MCF 10A (cell line): Measurements from ENCODE around the gene DCDC1. TPM values are rescaled to one million over a fixed set of nuclear protein-coding genes. Genes with fewer than 3 reads are reported as not detected.

Experiments used
- BruUV-seq: library from RNA; stranded (reverse); fragments of 400-500 nt; replicated peaks from 2 replicates; lab custom pipeline; 2021; lab: Mats Ljungman, UMichigan
- CTCF ChIA-PET: fragments of 300-600 bp; sonication (Branson Sonifier 250); formaldehyde crosslinking; extraction: SDS; loops from one replicate; lab custom pipeline; 2021; ENCODE audit warnings: antibody characterized with exemption, inconsistent platforms; lab: Yijun Ruan, JAX
- POLR2A ChIA-PET: fragments of 300-600, 350-650 bp; sonication (Branson Sonifier 250); formaldehyde crosslinking; extraction: SDS; loops from one replicate; lab custom pipeline; 2020; ENCODE audit warnings: antibody characterized with exemption, inconsistent platforms; lab: Yijun Ruan, JAX
- DNase-seq: peaks from one replicate; pipeline ENCODE4 v3.0.0-alpha.2; 2018; ENCODE audit not compliant: unreplicated experiment
- H3K27ac Mint-ChIP-seq: one replicate; pipeline ENCODE4 v1.8.0; 2022; ENCODE audit warnings: mild to moderate bottlenecking, low read depth, mixed read lengths; ENCODE audit not compliant: unreplicated experiment
- H3K27me3 Mint-ChIP-seq: one replicate; pipeline ENCODE4 v1.8.0; 2022; ENCODE audit warnings: mixed read lengths; ENCODE audit not compliant: insufficient read depth, unreplicated experiment
- H3K36me3 Mint-ChIP-seq: one replicate; pipeline ENCODE4 v1.8.0; 2022; ENCODE audit warnings: mild to moderate bottlenecking, moderate library complexity, mixed read lengths; ENCODE audit not compliant: insufficient read depth, unreplicated experiment
- H3K4me1 Mint-ChIP-seq: one replicate; pipeline ENCODE4 v1.8.0; 2022; ENCODE audit warnings: mixed read lengths; ENCODE audit not compliant: insufficient read depth, unreplicated experiment
- H3K4me3 Mint-ChIP-seq: one replicate; pipeline ENCODE4 v1.8.0; 2022; ENCODE audit warnings: mild to moderate bottlenecking, moderate library complexity, mixed read lengths; ENCODE audit not compliant: unreplicated experiment
- H3K9me3 Mint-ChIP-seq: one replicate; pipeline ENCODE4 v1.8.0; 2022; ENCODE audit warnings: mixed read lengths; ENCODE audit not compliant: unreplicated experiment
- CTCF ChIP-seq: fragments of 200-600 bp; IDR thresholded peaks from one replicate; pipeline ENCODE4 v1.8.0; 2022; ENCODE audit warnings: antibody characterized with exemption, mild to moderate bottlenecking; ENCODE audit not compliant: unreplicated experiment
- intact Hi-C: fragments of 100-400 bp; cut with micrococcal nuclease; formaldehyde crosslinking; loops from 2 replicates; pipeline ENCODE4 v1.14.1; 2022
- total RNA-seq: library from RNA; stranded (reverse); gene quantifications from 2 replicates; pipeline ENCODE4 v1.2.3, GENCODE V29; 2022

The DCDC1 gene
- total RNA-seq, 1 experiment from 2014 or later = 0.19 TPM

DNA sequence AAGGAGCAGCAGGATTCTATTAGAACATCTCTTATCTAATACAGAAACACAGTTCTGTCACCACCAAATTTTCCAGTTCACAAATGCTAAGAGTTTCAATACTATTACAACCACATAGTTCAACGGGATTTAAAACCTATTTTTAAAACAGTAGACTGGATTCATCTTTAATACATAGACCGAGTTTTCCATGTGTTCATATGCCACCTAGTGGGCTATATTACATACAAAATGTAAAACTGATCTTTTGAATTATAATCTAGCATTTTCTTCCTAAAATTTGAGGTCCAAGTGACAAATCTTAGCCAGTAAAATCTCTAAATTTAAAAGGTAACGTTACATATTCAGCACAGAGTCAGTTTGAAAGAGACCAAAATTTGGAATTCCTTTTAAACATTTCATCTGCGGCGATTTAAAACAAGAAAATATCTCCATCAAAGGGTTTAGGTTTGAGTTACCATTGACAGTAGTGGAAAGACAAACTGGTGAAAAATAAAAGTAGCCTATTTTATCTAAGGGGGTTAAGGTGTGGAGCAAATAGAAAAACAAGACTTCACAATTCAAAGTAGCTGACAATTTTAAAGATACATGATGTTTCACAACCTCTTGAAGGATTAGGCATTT, 514.0 kb downstream of the DCDC1 start:
- peaks cover 63% of the 10 kb centered on the region for H3K27me3 Mint-ChIP-seq
- no TSS peak for BruUV-seq
- DNase-seq = peak; percentile 9
- POLR2A ChIA-PET = interaction anchor here (1.1 kb wide), 1 partner anchor 516 kb away, joined by 4 read pairs; no protein-coding TSS in a partner anchor
- peak; percentile 8 for TF ChIP-seq CTCF
- H3K4me1 Mint-ChIP-seq = no peaks in the 10 kb centered on the region
- H3K9me3 Mint-ChIP-seq = no peaks in the 10 kb centered on the region
- no peak overlapping the region for H3K27ac Mint-ChIP-seq
- CTCF ChIA-PET = interaction anchor here (0.6 to 3.3 kb wide), 20 partner anchors 9 to 1728 kb away, joined by 3 to 53 read pairs (median 4); no protein-coding TSS in a partner anchor
- H3K4me3 Mint-ChIP-seq = no peak overlapping the region
- H3K36me3 Mint-ChIP-seq = no peaks in the 10 kb centered on the region
- intact Hi-C loops = loop anchor here (1.0 to 5.0 kb wide), 2 partner anchors 62 to 509 kb away; no protein-coding TSS in a partner anchor

GRCh38 chr11:30853439-30853838, 516.1 kb downstream of the DCDC1 start:
- intact Hi-C loops = no loop called here
- no peak for TF ChIP-seq CTCF
- no TSS peak for BruUV-seq
- Mint-ChIP-seq H3K27ac (no peak overlapping the region), H3K4me1 (no peaks in the 10 kb centered on the region), H3K4me3 (no peak overlapping the region), H3K27me3 (peaks cover 42% of the 10 kb centered on the region), H3K36me3 (no peaks in the 10 kb centered on the region), H3K9me3 (no peaks in the 10 kb centered on the region)
- POLR2A ChIA-PET = interaction anchor here (0.7 kb wide), 1 partner anchor 1304 kb away, joined by 3 read pairs; no protein-coding TSS in a partner anchor
- DNase-seq = no peak
- CTCF ChIA-PET = interaction anchor here (0.6 to 1.8 kb wide), 3 partner anchors 20 to 508 kb away, joined by 4 to 6 read pairs (median 4); no protein-coding TSS in a partner anchor

GRCh38 chr11:30852645-30853044, 516.9 kb downstream of the DCDC1 start:
- intact Hi-C loops = no loop called here
- no TSS peak for BruUV-seq
- ChIA-PET POLR2A (interaction anchor here (0.7 kb wide), 1 partner anchor 1305 kb away, joined by 3 read pairs; no protein-coding TSS in a partner anchor), CTCF (interaction anchor here (0.6 to 1.8 kb wide), 4 partner anchors 8 to 508 kb away, joined by 3 to 6 read pairs (median 4); no protein-coding TSS in a partner anchor)
- no peak for DNase-seq
- Mint-ChIP-seq H3K4me1 (no peaks in the 10 kb centered on the region), H3K27ac (no peak overlapping the region), H3K27me3 (peaks cover 35% of the 10 kb centered on the region), H3K9me3 (no peaks in the 10 kb centered on the region), H3K36me3 (no peaks in the 10 kb centered on the region), H3K4me3 (no peak overlapping the region)
- no peak for TF ChIP-seq CTCF

DNA sequence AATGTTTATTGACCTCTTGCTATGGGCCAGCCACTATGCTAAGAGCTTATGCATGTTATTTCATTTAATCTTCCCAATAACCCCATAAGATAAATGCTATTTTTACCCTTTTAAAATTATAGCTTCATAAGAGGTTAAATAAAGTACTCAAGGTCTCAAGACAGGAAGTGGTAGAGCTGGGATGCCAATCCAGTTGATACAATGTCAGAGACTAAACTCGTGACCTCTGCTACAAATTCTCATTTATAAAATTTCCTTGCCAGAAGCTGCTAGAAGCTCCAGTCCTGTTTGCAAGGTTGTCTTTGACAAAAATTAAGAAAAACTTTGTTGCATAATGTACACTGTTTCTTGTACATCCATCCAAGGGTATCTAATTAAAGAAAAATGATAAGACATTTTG, 517.4 kb downstream of the DCDC1 start:
- TF ChIP-seq CTCF = no peak
- CTCF ChIA-PET = interaction anchor here (0.7 to 1.8 kb wide), 3 partner anchors 19 to 507 kb away, joined by 3 to 6 read pairs (median 4); no protein-coding TSS in a partner anchor
- H3K4me3 Mint-ChIP-seq = no peak overlapping the region
- POLR2A ChIA-PET = no interaction called here
- intact Hi-C loops = no loop called here
- no peak overlapping the region for H3K27ac Mint-ChIP-seq
- BruUV-seq = no TSS peak
- H3K4me1 Mint-ChIP-seq = no peaks in the 10 kb centered on the region
- no peaks in the 10 kb centered on the region for H3K36me3 Mint-ChIP-seq
- no peaks in the 10 kb centered on the region for H3K9me3 Mint-ChIP-seq
- H3K27me3 Mint-ChIP-seq = peaks cover 29% of the 10 kb centered on the region
- no peak for DNase-seq
